Upper lobe of left lung (tissue), 4 donors: ENCODE results near the gene GORASP2.

Experiments
- CTCF ChIP-seq, 6 experiments: fragments of 450-650 bp in 4 of 6; fragments of 200-600 bp in 2 of 6; sonication (generic) in 2 of 6; IDR thresholded peaks; one replicate each; pipeline ENCODE4 v1.5.1; 2016 to 2019; ENCODE audit warnings: antibody characterized with exemption in 6 of 6
- POLR2A ChIP-seq, 4 donors: fragments of 450-650 bp; IDR thresholded peaks; one replicate each; pipeline ENCODE4 v1.5.1; 2016 to 2017; ENCODE audit warnings: antibody characterized with exemption in 4 of 4, mild to moderate bottlenecking in 2 of 4

GRCh38 chr2:170943041-170943440, 14.0 kb downstream of the GORASP2 start:
- TF ChIP-seq CTCF (IDR thresholded peaks at IDR 0.05) (no peak), POLR2A (IDR thresholded peaks at IDR 0.05) (no peak)
